Stimulated activated CD8-positive, alpha-beta memory T cell treated with anti-CD3 and anti-CD28 coated beads, Interleukin-7, amount 100 ng/mL, for 1 hour (primary cell): ENCODE results near the gene RBM33.

Source experiments
- DNase-seq, 2 donors: peaks; one replicate each; pipeline ENCODE4 v3.0.0-alpha.2; 2020; ENCODE audit warnings: low read depth in 2 of 2

Gene RBM33

GRCh38 chr7:155824227-155824886, 179.9 kb downstream of the RBM33 start:
- no peak for DNase-seq

DNA sequence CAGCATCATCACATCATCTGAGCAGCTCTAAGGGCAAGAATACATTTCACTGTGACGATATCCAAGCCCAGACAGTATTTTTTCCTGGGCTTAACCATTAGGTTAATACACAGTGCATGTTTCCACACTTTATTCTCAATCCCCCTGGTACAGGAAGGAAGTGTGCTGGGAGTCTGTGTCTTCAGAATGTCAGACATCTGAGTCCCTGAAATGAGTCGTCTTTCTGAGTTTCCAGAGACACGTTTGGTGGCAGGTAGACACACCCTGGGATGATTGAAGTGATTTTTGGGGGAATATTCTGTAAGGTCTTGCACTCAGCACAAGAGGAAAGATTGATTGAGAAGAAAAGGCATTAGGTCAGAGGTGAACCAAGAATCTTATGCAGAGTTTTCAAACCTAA, 180.9 kb downstream of the RBM33 start:
- no peak for DNase-seq

GRCh38 chr7:155829796-155830470, 185.5 kb downstream of the RBM33 start:
- DNase-seq, result no peak
